Endometrium (tissue), 2 donors: ENCODE data around the gene ARL6.

ENCODE experiments used
- FAIRE-seq: peaks from 2 replicates; lab custom pipeline; 2012; peaks lifted over from hg19 to GRCh38; lab: Jason Lieb, UNC
- donor health status: control.
- donor health status: control.

ARL6 gene

GRCh38 chr3:97764407-97765238, at the start of gene ARL6:
Gene ARL6 (plus strand): TSS chr3:97764758. CDS start chr3:97768108, 3,350 bp downstream.
- no peak for FAIRE-seq

- FAIRE-seq = peak; percentile 80
Measured at GRCh38 chr3:97719156-97719821, 45.3 kb upstream of the ARL6 start.

GRCh38 chr3:97720417-97720816, 44.1 kb upstream of the ARL6 start:
- FAIRE-seq = no peak

- FAIRE-seq = no peak
Measured at GRCh38 chr3:97721446-97721845, 43.1 kb upstream of the ARL6 start.

GRCh38 chr3:97736928-97737327, 27.6 kb upstream of the ARL6 start:
- no peak for FAIRE-seq

- no peak for FAIRE-seq
Measured at GRCh38 chr3:97738761-97739160, 25.8 kb upstream of the ARL6 start.

- no peak for FAIRE-seq
Measured at GRCh38 chr3:97742036-97742435, 22.5 kb upstream of the ARL6 start.

GRCh38 chr3:97744289-97744688, 20.3 kb upstream of the ARL6 start:
- FAIRE-seq = no peak

GRCh38 chr3:97763586-97764406, 762 bp upstream of the ARL6 start:
- no peak for FAIRE-seq

GRCh38 chr3:97765336-97765735, 778 bp downstream of the ARL6 start:
- no peak for FAIRE-seq

- no peak for FAIRE-seq
Measured at GRCh38 chr3:97772926-97773325, 8.4 kb downstream of the ARL6 start.

GRCh38 chr3:97778152-97778551, 13.6 kb downstream of the ARL6 start:
- no peak for FAIRE-seq

GRCh38 chr3:97793420-97794019, 29.0 kb downstream of the ARL6 start:
- peak; percentile 94 for FAIRE-seq

GRCh38 chr3:97795951-97796350, 31.4 kb downstream of the ARL6 start:
- no peak for FAIRE-seq

- FAIRE-seq = no peak
Measured at GRCh38 chr3:97804471-97804870, 39.9 kb downstream of the ARL6 start.

GRCh38 chr3:97810779-97811390, 46.3 kb downstream of the ARL6 start:
- FAIRE-seq = no peak

GRCh38 chr3:97815149-97815917, 50.8 kb downstream of the ARL6 start:
- FAIRE-seq = no peak

- no peak for FAIRE-seq
Measured at GRCh38 chr3:97816811-97817210, 52.3 kb downstream of the ARL6 start.

- no peak for FAIRE-seq
Measured at GRCh38 chr3:97817965-97818364, 53.4 kb downstream of the ARL6 start.

GRCh38 chr3:97820780-97821179, 56.2 kb downstream of the ARL6 start:
- FAIRE-seq = no peak

- FAIRE-seq = no peak
Measured at GRCh38 chr3:97821287-97821773, 56.8 kb downstream of the ARL6 start.
